HepG2 (cell line): ENCODE results near the gene RAB11FIP5. TPM values are rescaled to one million over a fixed set of nuclear protein-coding genes. Genes with fewer than 3 reads are reported as not detected.

Experiments used
- CREBL2 ChIP-seq: sonication (generic); formaldehyde crosslinking; IDR thresholded peaks from 2 replicates; pipeline ENCODE4 v1.8.1; 2023; ENCODE audit warnings: missing genetic modification reagents, mild to moderate bottlenecking, borderline replicate concordance
- KLF6 ChIP-seq: IDR thresholded peaks from 2 replicates; pipeline ENCODE4 v1.8.0; 2016; ENCODE audit warnings: missing biosample characterization, missing genetic modification reagents
- MEF2D ChIP-seq: sonication (generic); formaldehyde crosslinking; IDR thresholded peaks from 2 replicates; pipeline ENCODE4 v1.5.1; 2020; ENCODE audit warnings: mild to moderate bottlenecking, missing genetic modification reagents
- MXD3 ChIP-seq: IDR thresholded peaks from 2 replicates; pipeline ENCODE4 v1.6.1; 2016; ENCODE audit warnings: mild to moderate bottlenecking, missing biosample characterization, missing genetic modification reagents
- PHF21A ChIP-seq: sonication (generic); formaldehyde crosslinking; IDR thresholded peaks from 2 replicates; pipeline ENCODE4 v1.5.0; 2020; ENCODE audit warnings: mild to moderate bottlenecking, missing genetic modification reagents
- RERE ChIP-seq: IDR thresholded peaks from 2 replicates; pipeline ENCODE4 v1.6.1; 2016; ENCODE audit warnings: low read depth, missing genetic modification reagents, missing compliant biosample characterization
- REXO4 ChIP-seq: sonication (generic); formaldehyde crosslinking; IDR thresholded peaks from 2 replicates; pipeline ENCODE4 v1.8.0; 2022; ENCODE audit warnings: missing genetic modification reagents, mild to moderate bottlenecking, borderline replicate concordance
- USF2 ChIP-seq, 2 experiments: sonication (generic) in 1 of 2; formaldehyde crosslinking in 1 of 2; IDR thresholded peaks; 2 replicates each; pipeline versions ENCODE4 v1.5.1 to v1.6.1; 2011 to 2020; ENCODE audit warnings: borderline replicate concordance in 1 of 2, low read depth in 1 of 2, low read length in 1 of 2, mild to moderate bottlenecking in 1 of 2, missing genetic modification reagents in 1 of 2, moderate library complexity in 1 of 2
- ZNF142 ChIP-seq: sonication (generic); formaldehyde crosslinking; IDR thresholded peaks from 2 replicates; pipeline ENCODE4 v1.4.0; 2020; ENCODE audit warnings: missing genetic modification reagents
- ZNF337 ChIP-seq: sonication (generic); formaldehyde crosslinking; IDR thresholded peaks from 2 replicates; pipeline ENCODE4 v1.5.1; 2020; ENCODE audit warnings: missing genetic modification reagents, low read depth, mild to moderate bottlenecking, borderline replicate concordance
- ZNF501 ChIP-seq: sonication (generic); formaldehyde crosslinking; IDR thresholded peaks from 2 replicates; pipeline ENCODE4 v1.5.1; 2020; ENCODE audit warnings: mild to moderate bottlenecking, moderate library complexity, missing genetic modification reagents
- ZNF749 ChIP-seq: sonication (generic); formaldehyde crosslinking; IDR thresholded peaks from 2 replicates; pipeline ENCODE4 v1.8.0; 2022; ENCODE audit warnings: mild to moderate bottlenecking, missing genetic modification reagents, moderate library complexity, borderline replicate concordance
- polyA plus RNA-seq, 8 experiments: library from polyadenylated mRNA; depleted of rRNA in 3 of 8; stranded (reverse) in 7 of 8; unstranded in 1 of 8; fragments of >200 nt; fragmentation: Illumina TruSeq in 4 of 8; extraction: Trizol in 4 of 8; gene quantifications; 2 replicates each; pipeline versions ENCODE4 v1.2.1 to v1.2.3, GENCODE V29; 2011 to 2016; ENCODE audit warnings: low read depth in 4 of 8, missing spikeins in 1 of 8, mixed read lengths in 1 of 8; ENCODE audit not compliant: insufficient read depth in 1 of 8
- total RNA-seq, 5 experiments: library from RNA; depleted of rRNA; stranded (reverse); fragments of >200 nt; fragmentation: Illumina TruSeq; extraction: Trizol; gene quantifications; 2 replicates each; pipeline ENCODE4 v1.2.3, GENCODE V29; 2016; ENCODE audit warnings: low read depth in 1 of 5

Gene RAB11FIP5
- total and polyA plus RNA-seq, 2 of the 13 experiments (the other 11 are each of a cell fraction or from before 2014, with no cell fraction given) = 9.4 to 22.9 TPM

- TF ChIP-seq RERE (CRISPR knock-in tag) = no peak
- TF ChIP-seq MEF2D (CRISPR knock-in tag) = no peak
- no peak for TF ChIP-seq USF2 (IDR thresholded peaks at IDR 0.05; ENCODE audit: low read depth, low read length)
- TF ChIP-seq USF2 (CRISPR knock-in tag; IDR thresholded peaks at IDR 0.05; ENCODE audit: borderline replicate concordance) = no peak
- peak; percentile 94 for TF ChIP-seq REXO4 (CRISPR knock-in tag)
- peak; percentile 87 for TF ChIP-seq ZNF142 (CRISPR knock-in tag)
- peak; percentile 92 for TF ChIP-seq ZNF749 (CRISPR knock-in tag)
- TF ChIP-seq ZNF337 = no peak
- TF ChIP-seq CREBL2 (CRISPR knock-in tag) = no peak; the same call in 1 of the 2 replicates
- TF ChIP-seq PHF21A (CRISPR knock-in tag) = no peak; the same call in 1 of the 2 replicates
- TF ChIP-seq MXD3 (CRISPR knock-in tag) = peak; percentile 87; the same call in 1 of the 2 replicates
- TF ChIP-seq KLF6 (CRISPR knock-in tag) = peak; percentile 72; the same call in 1 of the 2 replicates
- TF ChIP-seq ZNF501 (CRISPR knock-in tag) = peak; percentile 77; the same call in 1 of the 2 replicates
Measured at GRCh38 chr2:73112026-73112912, 479 bp downstream of the RAB11FIP5 start (continued).
